ENCODE results near the gene DLEC1.

DNA sequence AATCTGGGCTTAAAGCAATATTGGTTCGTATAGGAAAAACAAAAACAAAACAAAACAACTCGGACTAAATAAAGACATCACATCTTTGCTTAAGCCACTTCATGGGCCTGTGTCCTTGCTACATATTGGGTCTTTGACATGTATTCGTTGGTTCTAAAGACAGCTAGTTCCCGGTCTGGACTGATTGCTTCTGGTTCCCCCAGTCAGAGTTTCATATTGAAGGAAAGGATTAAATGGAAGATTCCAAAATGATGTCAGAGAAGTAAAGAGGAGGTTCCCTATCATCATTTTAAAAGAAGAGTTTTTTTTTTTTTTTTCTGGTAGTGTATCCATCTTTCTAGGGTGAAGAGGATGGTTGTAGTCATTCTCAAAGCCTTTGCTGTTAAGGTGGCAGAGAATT, 128.6 kb downstream of the DLEC1 start:
- TF ChIP-seq YY1 (IDR thresholded peaks at IDR 0.05; ENCODE audit: insufficient read depth, insufficient read length) (no peak), SUZ12 (IDR thresholded peaks at IDR 0.05; ENCODE audit: extremely low read depth, insufficient read depth, insufficient read length) (no peak), ZNF274 (IDR thresholded peaks at IDR 0.05; ENCODE audit: low read depth, low read length) (no peak)

Measured in NT2/D1 (cell line).